K562 (cell line): ENCODE measurements around the gene LARP4B. TPM values are rescaled to one million over a fixed set of nuclear protein-coding genes. Genes with fewer than 3 reads are reported as not detected.

Source experiments
- ARHGAP35 ChIP-seq: fragments of 450-650 bp; IDR thresholded peaks from 2 replicates; pipeline ENCODE4 v1.6.1; 2018; ENCODE audit not compliant: partially characterized antibody
- ATF4 ChIP-seq: fragments of 450-650 bp; formaldehyde crosslinking; IDR thresholded peaks from 2 replicates; pipeline ENCODE4 v1.4.0; 2022; ENCODE audit warnings: mild to moderate bottlenecking, moderate library complexity
- CBFA2T2 ChIP-seq: fragments of 450-650 bp; conservative IDR thresholded peaks from 2 replicates; pipeline ENCODE4 v1.6.1; 2017; ENCODE audit warnings: mild to moderate bottlenecking
- CBX8 ChIP-seq: fragments of 200-600 bp; sonication (generic); IDR thresholded peaks from 2 replicates; pipeline ENCODE4 v1.6.1; 2012; ENCODE audit warnings: borderline replicate concordance, mixed run types, low read depth, mild to moderate bottlenecking, moderate library complexity, mixed read lengths, low read length, control low read depth, inconsistent platforms; ENCODE audit not compliant: poor library complexity, severe bottlenecking; ENCODE audit errors: extremely low read depth
- ELK1 ChIP-seq: sonication (generic); formaldehyde crosslinking; IDR thresholded peaks from 2 replicates; pipeline ENCODE4 v1.8.1; 2022; ENCODE audit warnings: missing genetic modification reagents
- GMEB1 ChIP-seq: fragments of 250-450 bp; sonication (Bioruptor Pico); IDR thresholded peaks from 2 replicates; pipeline ENCODE4 v1.4.0; 2020; ENCODE audit warnings: mild to moderate bottlenecking
- NKRF ChIP-seq: fragments of 450-650 bp; IDR thresholded peaks from 2 replicates; pipeline ENCODE4 v1.6.1; 2016; ENCODE audit warnings: borderline replicate concordance
- RREB1 ChIP-seq: fragments of 250-450 bp; sonication (Bioruptor Pico); IDR thresholded peaks from 2 replicates; pipeline ENCODE4 v1.4.0; 2020
- ZMIZ1 ChIP-seq, 2 experiments: fragments of 150-350 bp in 1 of 2; IDR thresholded peaks; 2 replicates each; pipeline ENCODE4 v1.6.1; 2012 to 2016; ENCODE audit warnings: low read depth in 2 of 2, low read length in 2 of 2, mild to moderate bottlenecking in 1 of 2, moderate library complexity in 1 of 2
- ZNF12 ChIP-seq: sonication (generic); formaldehyde crosslinking; IDR thresholded peaks from 2 replicates; pipeline ENCODE4 v1.4.0; 2020; ENCODE audit warnings: mild to moderate bottlenecking, missing genetic modification reagents
- polyA plus RNA-seq, 8 experiments: library from polyadenylated mRNA; depleted of rRNA in 4 of 8; stranded (reverse) in 5 of 8; unstranded in 3 of 8; fragments of >200 nt; fragmentation: Nextera tagmentation in 2 of 8; fragmentation: Illumina TruSeq in 1 of 8; extraction: Ambion mirVana in 2 of 8; extraction: Trizol in 1 of 8; gene quantifications; 2 replicates each; pipeline versions ENCODE4 v1.2.1 to v1.2.3, GENCODE V29; 2011 to 2014; ENCODE audit warnings: inconsistent platforms in 1 of 8, missing spikeins in 1 of 8
- total RNA-seq, 7 experiments: library from RNA; depleted of rRNA in 6 of 7; stranded (reverse); fragments of >200 nt in 6 of 7; fragmentation: Illumina TruSeq in 2 of 7; extraction: Trizol in 2 of 7; gene quantifications; 2 replicates each; pipeline versions ENCODE4 v1.2.1 to v1.2.3, GENCODE V29; 2011 to 2021; ENCODE audit warnings: low replicate concordance in 1 of 7

LARP4B gene
- total and polyA plus RNA-seq, 9 of the 15 experiments (the other 6 are each of a cell fraction or from before 2014, with no cell fraction given), result 11.8 to 130 (median 42.6) TPM

GRCh38 chr10:829241-829640 is 102.3 kb downstream of the LARP4B start (continued):
- TF ChIP-seq NKRF (no peak), ATF4 (no peak), CBX8 (no peak), RREB1 (no peak), ARHGAP35 (no peak), ZNF12 (CRISPR knock-in tag) (no peak), GMEB1 (CRISPR knock-in tag) (no peak), ELK1 (CRISPR knock-in tag) (no peak), ZMIZ1 (IDR thresholded peaks at IDR 0.05; ENCODE audit: low read depth in 2 of 2, low read length in 2 of 2) (no peak), CBFA2T2 (no peak)
